HL-60/S4 treated with retinoic acid at 250 ng/mL for 4 days and 3 days (cell line): ENCODE data around the gene CDC42SE1.

Source experiments
- in situ Hi-C: fragments of 300-500 bp; cut with MboI; formaldehyde crosslinking; loops from 2 replicates; pipeline ENCODE4 v1.7.0; 2022; ENCODE audit warnings: low sequenced_read_pairs

Gene CDC42SE1

GRCh38 chr1:151009674-151010345 is 49.6 kb downstream of the CDC42SE1 start:
- in situ Hi-C loops: no loop called here

GRCh38 chr1:151009206-151009587 is 50.2 kb downstream of the CDC42SE1 start:
- in situ Hi-C loops: no loop called here

GRCh38 chr1:151008244-151009205 is 50.9 kb downstream of the CDC42SE1 start, which contains the start of gene PRUNE1:
Gene PRUNE1 (plus strand): TSS chr1:151008449. CDS start chr1:151008633, 184 bp downstream.
- in situ Hi-C loops: no loop called here

- in situ Hi-C loops: no loop called here
These were observed 51.6 kb downstream of the CDC42SE1 start for GRCh38 chr1:151007853-151008243.

GRCh38 chr1:151006327-151007052 is 52.9 kb downstream of the CDC42SE1 start, which contains the start of gene MINDY1:
Gene MINDY1 (minus strand): TSS chr1:151006902. CDS start chr1:151002617, 4,285 bp downstream.
- in situ Hi-C loops: no loop called here

DNA sequence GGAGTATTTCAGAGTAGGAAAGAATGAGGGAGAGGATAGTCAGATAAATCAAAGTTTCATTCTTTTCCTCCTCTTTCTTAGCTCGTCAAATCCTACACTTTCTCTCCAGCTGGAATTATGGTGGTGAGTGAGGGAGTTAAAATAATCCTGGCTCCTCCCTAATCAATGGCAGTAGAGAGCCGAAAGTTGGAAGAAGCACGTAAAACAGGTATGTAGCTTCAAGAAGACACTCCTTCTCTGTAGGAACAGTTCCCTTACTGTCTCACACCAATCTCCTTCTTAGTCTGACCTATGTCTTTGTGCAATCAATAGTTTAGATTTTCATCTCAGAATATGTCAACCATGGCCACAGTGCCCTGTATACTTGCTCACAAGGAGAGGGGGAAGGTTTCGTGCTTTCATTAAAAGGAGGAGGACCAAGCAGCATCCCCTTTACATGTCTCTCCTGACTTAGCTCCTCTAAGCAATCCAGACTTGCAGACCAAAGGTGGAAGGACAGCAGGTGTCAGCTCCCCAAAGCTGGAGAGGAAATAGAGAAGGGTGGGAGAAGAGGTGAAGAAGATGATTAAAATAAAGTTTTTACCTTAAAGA is 53.6 kb downstream of the CDC42SE1 start:
- in situ Hi-C loops: no loop called here

DNA sequence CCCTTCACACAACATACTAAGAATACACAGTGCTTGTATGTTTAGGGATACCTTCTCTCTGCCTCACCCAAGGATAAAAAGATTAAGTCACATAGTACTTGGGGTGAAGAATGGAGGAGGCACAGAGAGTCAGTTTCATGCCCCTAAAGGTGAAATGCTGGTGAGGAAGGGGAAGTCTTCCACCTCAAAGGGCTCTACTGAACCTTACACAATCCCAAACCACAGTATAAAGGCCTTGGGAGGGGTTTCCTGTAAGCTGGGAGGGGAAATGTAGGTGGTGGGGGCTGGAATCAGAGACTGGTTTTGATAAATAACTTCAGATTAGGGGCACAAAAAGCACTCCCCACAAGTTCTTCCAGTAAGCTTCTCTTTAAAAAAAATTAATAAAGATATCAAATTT is 56.2 kb downstream of the CDC42SE1 start:
- in situ Hi-C loops: no loop called here

- in situ Hi-C loops: no loop called here
These were observed 56.8 kb downstream of the CDC42SE1 start for GRCh38 chr1:151002611-151003010.

DNA sequence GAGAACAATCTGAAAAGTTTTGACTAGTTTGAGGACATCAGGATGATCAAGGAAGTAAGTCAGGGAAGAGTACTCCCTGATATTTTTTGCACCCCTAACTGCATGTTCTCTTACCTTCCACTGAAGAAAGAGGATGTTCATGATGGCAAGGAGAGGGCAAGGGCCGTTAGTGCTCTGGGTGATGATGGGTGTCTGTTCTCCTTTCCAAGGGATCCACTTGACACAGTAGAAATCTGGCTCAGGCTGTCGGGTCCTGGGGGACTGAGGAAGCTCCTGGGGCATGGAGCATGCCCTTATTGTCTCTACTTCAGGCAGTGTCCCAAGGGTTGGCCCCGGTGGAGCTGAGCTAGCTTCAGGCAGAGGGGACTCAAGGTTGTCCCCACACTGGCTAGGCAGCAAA is 57.4 kb downstream of the CDC42SE1 start:
- in situ Hi-C loops: no loop called here

- in situ Hi-C loops: no loop called here
These were observed 57.8 kb downstream of the CDC42SE1 start for GRCh38 chr1:151001602-151002001.
